ENCODE measurements around the gene WDFY4.

GRCh38 chr10:48655411-48656240, 29.0 kb upstream of the WDFY4 start:
- TF ChIP-seq ZNF518A (tag by site-specific recombination; conservative IDR thresholded peaks at IDR 0.05; ENCODE audit: low read depth) (no peak), ZSCAN18 (tag by site-specific recombination; IDR thresholded peaks at IDR 0.05) (no peak), ZNF248 (tag by site-specific recombination; IDR thresholded peaks at IDR 0.05) (no peak), ZNF747 (tag by site-specific recombination; IDR thresholded peaks at IDR 0.05) (no peak), ZNF777 (tag by site-specific recombination; IDR thresholded peaks at IDR 0.05; ENCODE audit: borderline replicate concordance) (no peak), ZNF510 (tag by site-specific recombination; IDR thresholded peaks at IDR 0.05; ENCODE audit: insufficient replicate concordance) (no peak)

Data from HEK293 (cell line).